H1 (cell line): ENCODE results near the gene FRA10AC1.

Source experiments
- CREB1 ChIP-seq: IDR thresholded peaks from 2 replicates; pipeline ENCODE4 v1.6.1; 2012; ENCODE audit warnings: inconsistent platforms
- E2F6 ChIP-seq: IDR thresholded peaks from 2 replicates; pipeline ENCODE4 v1.6.1; 2012; ENCODE audit warnings: inconsistent platforms
- EP300 ChIP-seq, 2 experiments: IDR thresholded peaks; 1 replicate in 1 of 2; 2 replicates in 1 of 2; pipeline ENCODE4 v1.6.1; 2011 to 2012; ENCODE audit warnings: low read depth in 2 of 2, low read length in 2 of 2, mild to moderate bottlenecking in 2 of 2, borderline replicate concordance in 1 of 2, inconsistent platforms in 1 of 2, moderate library complexity in 1 of 2
- KDM1A ChIP-seq: fragments of 200-600, 300-600 bp; sonication (generic); IDR thresholded peaks from 2 replicates; pipeline ENCODE4 v1.7.1; 2016; ENCODE audit warnings: mild to moderate bottlenecking, low read length, borderline replicate concordance
- MAX ChIP-seq: IDR thresholded peaks from 2 replicates; pipeline ENCODE4 v1.6.1; 2012; ENCODE audit warnings: inconsistent platforms
- PHF8 ChIP-seq: fragments of 200-600 bp; sonication (generic); conservative IDR thresholded peaks from 2 replicates; pipeline ENCODE4 v1.7.1; 2012; ENCODE audit warnings: low read depth, mild to moderate bottlenecking, inconsistent platforms, low read length, moderate library complexity
- POLR2A ChIP-seq, 2 experiments: IDR thresholded peaks; 1 replicate in 1 of 2; 2 replicates in 1 of 2; pipeline ENCODE4 v1.6.1; 2011; ENCODE audit warnings: low read depth in 2 of 2, low read length in 2 of 2, mild to moderate bottlenecking in 2 of 2; ENCODE audit errors: control extremely low read depth in 1 of 2
- POLR2AphosphoS5 ChIP-seq: IDR thresholded peaks from 2 replicates; pipeline ENCODE4 v1.6.1; 2011; ENCODE audit warnings: low read depth, low read length
- SIN3A ChIP-seq, 2 experiments: IDR thresholded peaks in 1 of 2; conservative IDR thresholded peaks in 1 of 2; 2 replicates each; pipeline ENCODE4 v1.6.1; 2011 to 2012; ENCODE audit warnings: low read length in 2 of 2, improper control_type of control experiment in 1 of 2, low read depth in 1 of 2, mild to moderate bottlenecking in 1 of 2
- TAF7 ChIP-seq: optimal IDR thresholded peaks from 2 replicates; pipeline ENCODE3; 2011; ENCODE audit warnings: low read depth, mild to moderate bottlenecking, inconsistent platforms, low read length, moderate library complexity, borderline replicate concordance
- TBP ChIP-seq: IDR thresholded peaks from 2 replicates; pipeline ENCODE4 v1.6.1; 2011; ENCODE audit warnings: low read depth, low read length, improper control_type of control experiment

- TF ChIP-seq TAF7: no peak
- TF ChIP-seq E2F6: no peak
- no peak for TF ChIP-seq EP300 (IDR thresholded peaks at IDR 0.05; ENCODE audit: borderline replicate concordance in 1 of 2, low read depth in 2 of 2, low read length in 2 of 2)
- no peak for TF ChIP-seq KDM1A
- TF ChIP-seq POLR2AphosphoS5: no peak
- TF ChIP-seq PHF8: no peak; the same call in 1 of the 2 replicates
- TF ChIP-seq SIN3A (conservative IDR thresholded peaks at IDR 0.05 in 1 of 2, IDR thresholded peaks at IDR 0.05 in 1 of 2; ENCODE audit: low read depth in 1 of 2, low read length in 2 of 2): no peak
- TF ChIP-seq CREB1: no peak
- TF ChIP-seq POLR2A (IDR thresholded peaks at IDR 0.05; ENCODE audit: control extremely low read depth in 1 of 2, low read depth in 2 of 2, low read length in 2 of 2): no peak
- no peak for TF ChIP-seq TBP
- TF ChIP-seq MAX: no peak
Observed at GRCh38 chr10:93703066-93703465, 674 bp upstream of the FRA10AC1 start.
